HepG2 (cell line): ENCODE measurements around the gene GPAM. TPM values are rescaled to one million over a fixed set of nuclear protein-coding genes. Genes with fewer than 3 reads are reported as not detected.
A peak's percentile ranks its signal among the peaks of the same experiment; 100 is the strongest.

Experiments used
- ATAC-seq: fragments of 200-7000 bp; cut with Tn5 transposase; 3 replicates; pipeline ENCODE4 v1.9.1; 2020; ENCODE audit warnings: mild to moderate bottlenecking, moderate library complexity
- BruUV-seq: library from RNA; stranded (reverse); fragments of 400-500 nt; replicated peaks from 2 replicates; lab custom pipeline; 2021; lab: Mats Ljungman, UMichigan
- CTCF ChIA-PET: fragments of 300-600 bp; formaldehyde crosslinking; extraction: SDS; loops from one replicate; lab custom pipeline; 2021; ENCODE audit warnings: low total read pairs, inconsistent platforms, low intra/inter-chr PET ratio; lab: Yijun Ruan, JAX
- POLR2A ChIA-PET: fragments of 350-600 bp; sonication (Branson Sonifier 250); formaldehyde crosslinking; loops from one replicate; lab custom pipeline; 2020; ENCODE audit warnings: antibody characterized with exemption, inconsistent platforms; lab: Yijun Ruan, JAX
- DNase-seq: peaks from one replicate; pipeline ENCODE4 v3.0.0-alpha.2; 2015; ENCODE audit warnings: low spot score
- FAIRE-seq: peaks from 3 replicates; lab custom pipeline; 2011; peaks lifted over from hg19 to GRCh38; lab: Jason Lieb, UNC
- H2AFZ ChIP-seq: one replicate; pipeline ENCODE4 v1.6.1; 2011; ENCODE audit warnings: low read length, inconsistent platforms
- H3K27ac ChIP-seq: fragments of 300-600 bp; 3 replicates; pipeline ENCODE4 v1.8.0; 2011; ENCODE audit warnings: mixed run types, mild to moderate bottlenecking, mixed read lengths, low read length, inconsistent platforms; ENCODE audit not compliant: insufficient read depth; ENCODE audit errors: extremely low read length
- H3K27me3 ChIP-seq, 2 experiments: fragments of 200-600 bp in 1 of 2; 2 replicates in 1 of 2; 3 replicates in 1 of 2; pipeline versions ENCODE4 v1.6.0 to v1.8.0; 2011; ENCODE audit warnings: low read length in 2 of 2, mild to moderate bottlenecking in 2 of 2, moderate library complexity in 2 of 2, inconsistent platforms in 1 of 2; ENCODE audit not compliant: insufficient read depth in 2 of 2, control insufficient read depth in 1 of 2
- H3K36me3 ChIP-seq, 2 experiments: fragments of 200-600 bp in 1 of 2; replicated peaks in 1 of 2; 2 replicates in 1 of 2; 3 replicates in 1 of 2; pipeline versions ENCODE4 v1.5.1 to v1.8.0; 2011; ENCODE audit warnings: low read length in 2 of 2, inconsistent platforms in 1 of 2; ENCODE audit not compliant: insufficient read depth in 2 of 2, control insufficient read depth in 1 of 2
- H3K4me1 ChIP-seq: 2 replicates; pipeline ENCODE4 v1.5.1; 2012; ENCODE audit warnings: low read length, inconsistent platforms; ENCODE audit not compliant: insufficient read depth
- H3K4me2 ChIP-seq: 2 replicates; pipeline ENCODE4 v1.6.0; 2011; ENCODE audit warnings: low read depth, low read length, inconsistent platforms
- H3K4me3 ChIP-seq, 3 experiments: fragments of 200-600 bp in 1 of 3; sonication (generic), shearing (Covaris generic) in 1 of 3; replicated peaks in 1 of 3; 2 replicates each; pipeline ENCODE4 v1.5.1; 2011 to 2016; ENCODE audit warnings: low read length in 3 of 3, inconsistent platforms in 2 of 3, low read depth in 2 of 3, mild to moderate bottlenecking in 2 of 3, control low read depth in 1 of 3, mixed read lengths in 1 of 3; ENCODE audit not compliant: insufficient read depth in 1 of 3
- H3K79me2 ChIP-seq: one replicate; pipeline ENCODE4 v1.6.1; 2011; ENCODE audit warnings: low read length, inconsistent platforms; ENCODE audit not compliant: insufficient read depth
- H3K9ac ChIP-seq: 2 replicates; pipeline ENCODE4 v1.6.0; 2011; ENCODE audit warnings: mild to moderate bottlenecking, low read depth, low read length, inconsistent platforms; ENCODE audit not compliant: insufficient read depth
- H3K9me3 ChIP-seq: 2 replicates; pipeline ENCODE4 v1.5.1; 2012; ENCODE audit warnings: mild to moderate bottlenecking, low read length
- H4K20me1 ChIP-seq: 2 replicates; pipeline ENCODE4 v1.6.0; 2011; ENCODE audit warnings: inconsistent platforms, mild to moderate bottlenecking, low read length, moderate library complexity; ENCODE audit not compliant: insufficient read depth
- AHR ChIP-seq: IDR thresholded peaks from 2 replicates; pipeline ENCODE4 v1.6.1; 2018; ENCODE audit warnings: missing genetic modification reagents, missing compliant biosample characterization
- HOXD1 ChIP-seq: sonication (generic); formaldehyde crosslinking; IDR thresholded peaks from 2 replicates; pipeline ENCODE4 v1.5.0; 2020; ENCODE audit warnings: missing genetic modification reagents
- PLRG1 ChIP-seq: fragments of 450-650 bp; conservative IDR thresholded peaks from 2 replicates; pipeline ENCODE4 v1.6.1; 2016
- RBM22 ChIP-seq: fragments of 200-400 bp; formaldehyde crosslinking; optimal IDR thresholded peaks from 2 replicates; pipeline ENCODE3; 2017; ENCODE audit warnings: mild to moderate bottlenecking, low read length, moderate library complexity
- ZKSCAN5 ChIP-seq: sonication (generic); formaldehyde crosslinking; IDR thresholded peaks from 2 replicates; pipeline ENCODE4 v1.5.1; 2020; ENCODE audit warnings: mild to moderate bottlenecking, missing genetic modification reagents
- ZNF629 ChIP-seq: sonication (generic); formaldehyde crosslinking; conservative IDR thresholded peaks from 2 replicates; pipeline ENCODE4 v1.5.0; 2020; ENCODE audit warnings: missing genetic modification reagents
- ZNF839 ChIP-seq: sonication (generic); formaldehyde crosslinking; IDR thresholded peaks from 2 replicates; pipeline ENCODE4 v1.4.0; 2020; ENCODE audit warnings: missing genetic modification reagents, mild to moderate bottlenecking, borderline replicate concordance
- WGBS: methylation state at CpG from one replicate; pipeline ENCODE4 v1.1.6; 2017; ENCODE audit warnings: low lambda C conversion rate; 5-methylcytosine and 5-hydroxymethylcytosine counted together
- in situ Hi-C: cut with HindIII; loops from 2 replicates; pipeline ENCODE4 v1.10.0; 2017; ENCODE audit warnings: low pct_unique_long_range_greater_than_20kb; ENCODE audit not compliant: extremely low pct_ligation_motif_present
- intact Hi-C: fragments of 100-400 bp; cut with micrococcal nuclease; formaldehyde crosslinking; loops from one replicate; pipeline ENCODE4 v1.10.0; 2022; ENCODE audit not compliant: unreplicated experiment
- polyA plus RNA-seq, 8 experiments: library from polyadenylated mRNA; depleted of rRNA in 3 of 8; stranded (reverse) in 7 of 8; unstranded in 1 of 8; fragments of >200 nt; fragmentation: Illumina TruSeq in 4 of 8; extraction: Trizol in 4 of 8; gene quantifications; 2 replicates each; pipeline versions ENCODE4 v1.2.1 to v1.2.3, GENCODE V29; 2011 to 2016; ENCODE audit warnings: low read depth in 4 of 8, missing spikeins in 1 of 8, mixed read lengths in 1 of 8; ENCODE audit not compliant: insufficient read depth in 1 of 8
- total RNA-seq, 5 experiments: library from RNA; depleted of rRNA; stranded (reverse); fragments of >200 nt; fragmentation: Illumina TruSeq; extraction: Trizol; gene quantifications; 2 replicates each; pipeline ENCODE4 v1.2.3, GENCODE V29; 2016; ENCODE audit warnings: low read depth in 1 of 5
- TF ChIP-seq, protein P1 (sequence below): sonication (generic); formaldehyde crosslinking; IDR thresholded peaks from 2 replicates; pipeline ENCODE4 v1.4.0; 2020; ENCODE audit warnings: missing genetic modification reagents, borderline replicate concordance
- TF ChIP-seq, protein P2 (sequence below): sonication (generic); formaldehyde crosslinking; IDR thresholded peaks from 2 replicates; pipeline ENCODE4 v1.5.0; 2020; ENCODE audit warnings: mild to moderate bottlenecking, missing genetic modification reagents

Gene GPAM
- total and polyA plus RNA-seq, 2 of the 13 experiments (the other 11 are each of a cell fraction or from before 2014, with no cell fraction given): 36.8 to 140 TPM

DNA sequence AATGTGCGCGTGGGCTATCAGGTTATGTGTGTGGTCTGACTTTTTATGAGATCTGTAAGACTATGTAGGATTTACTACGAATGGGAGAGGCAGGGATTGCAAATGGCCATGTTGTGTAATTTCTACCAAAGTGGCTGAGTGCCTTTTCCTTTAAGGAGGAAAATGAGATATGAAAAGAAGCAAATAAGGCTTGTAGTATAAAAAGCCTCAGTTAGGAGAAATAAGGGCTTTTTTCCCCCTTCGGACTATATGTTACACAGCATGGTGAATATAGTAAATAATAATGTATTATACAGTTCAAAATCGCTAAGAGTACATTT, 447 bp upstream of the GPAM start (continued):
- TF ChIP-seq, protein P1, sequence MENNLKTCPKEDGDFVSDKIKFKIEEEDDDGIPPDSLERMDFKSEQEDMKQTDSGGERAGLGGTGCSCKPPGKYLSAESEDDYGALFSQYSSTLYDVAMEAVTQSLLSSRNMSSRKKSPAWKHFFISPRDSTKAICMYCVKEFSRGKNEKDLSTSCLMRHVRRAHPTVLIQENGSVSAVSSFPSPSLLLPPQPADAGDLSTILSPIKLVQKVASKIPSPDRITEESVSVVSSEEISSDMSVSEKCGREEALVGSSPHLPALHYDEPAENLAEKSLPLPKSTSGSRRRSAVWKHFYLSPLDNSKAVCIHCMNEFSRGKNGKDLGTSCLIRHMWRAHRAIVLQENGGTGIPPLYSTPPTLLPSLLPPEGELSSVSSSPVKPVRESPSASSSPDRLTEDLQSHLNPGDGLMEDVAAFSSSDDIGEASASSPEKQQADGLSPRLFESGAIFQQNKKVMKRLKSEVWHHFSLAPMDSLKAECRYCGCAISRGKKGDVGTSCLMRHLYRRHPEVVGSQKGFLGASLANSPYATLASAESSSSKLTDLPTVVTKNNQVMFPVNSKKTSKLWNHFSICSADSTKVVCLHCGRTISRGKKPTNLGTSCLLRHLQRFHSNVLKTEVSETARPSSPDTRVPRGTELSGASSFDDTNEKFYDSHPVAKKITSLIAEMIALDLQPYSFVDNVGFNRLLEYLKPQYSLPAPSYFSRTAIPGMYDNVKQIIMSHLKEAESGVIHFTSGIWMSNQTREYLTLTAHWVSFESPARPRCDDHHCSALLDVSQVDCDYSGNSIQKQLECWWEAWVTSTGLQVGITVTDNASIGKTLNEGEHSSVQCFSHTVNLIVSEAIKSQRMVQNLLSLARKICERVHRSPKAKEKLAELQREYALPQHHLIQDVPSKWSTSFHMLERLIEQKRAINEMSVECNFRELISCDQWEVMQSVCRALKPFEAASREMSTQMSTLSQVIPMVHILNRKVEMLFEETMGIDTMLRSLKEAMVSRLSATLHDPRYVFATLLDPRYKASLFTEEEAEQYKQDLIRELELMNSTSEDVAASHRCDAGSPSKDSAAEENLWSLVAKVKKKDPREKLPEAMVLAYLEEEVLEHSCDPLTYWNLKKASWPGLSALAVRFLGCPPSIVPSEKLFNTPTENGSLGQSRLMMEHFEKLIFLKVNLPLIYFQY (CRISPR knock-in tag): no peak
- TF ChIP-seq PLRG1 (no peak), HOXD1 (CRISPR knock-in tag) (no peak), ZNF839 (CRISPR knock-in tag) (no peak), ZKSCAN5 (CRISPR knock-in tag) (no peak)
- TF ChIP-seq, all 625 proteins: peak for 0

DNA sequence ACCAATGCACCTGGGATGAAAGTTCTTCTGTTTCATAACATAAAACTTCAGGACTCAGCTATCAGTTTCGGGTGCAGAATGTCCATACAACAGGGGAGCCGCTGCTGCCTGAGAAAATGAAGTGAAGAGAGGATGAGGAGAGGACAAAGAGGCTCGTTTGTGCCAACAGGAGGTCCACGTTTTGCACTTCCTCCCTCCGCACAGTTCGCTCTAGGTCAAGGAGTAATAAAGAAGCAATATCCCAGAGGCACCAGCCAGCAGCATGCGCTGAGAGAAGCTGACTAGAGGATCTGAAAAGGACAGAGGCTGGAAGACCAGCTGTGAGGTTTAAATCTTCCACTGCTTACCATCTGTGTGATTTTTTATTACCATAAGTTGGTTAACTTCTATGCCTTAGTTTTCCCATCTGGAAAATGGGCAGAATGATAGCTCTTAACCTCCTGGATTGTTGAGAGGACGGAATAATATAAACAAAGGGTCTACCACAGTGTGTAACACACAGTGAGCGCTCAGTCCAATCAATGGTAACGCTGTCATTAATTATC, 709 bp downstream of the GPAM start:
- intact Hi-C loops: no loop called here
- DNase-seq (no peak), FAIRE-seq (no peak)
- WGBS: 93% methylated on average over 10 of the region's 10 CpGs
- Histone ChIP-seq H3K4me3 (no peak overlapping the region), H3K27ac (no peak overlapping the region), H3K36me3 (peaks cover 13 to 78% of the 10 kb centered on the region in 2 experiments), H2AFZ (no peak overlapping the region), H3K9me3 (peaks cover 11% of the 10 kb centered on the region), H4K20me1 (no peaks in the 10 kb centered on the region), H3K79me2 (peaks cover 75% of the 10 kb centered on the region), H3K27me3 (no peaks in the 10 kb centered on the region)
- no TSS peak for BruUV-seq
- in situ Hi-C loops: no loop called here
- ChIA-PET POLR2A (no interaction called here), CTCF (no interaction called here)
- TF ChIP-seq AHR (CRISPR knock-in tag): no peak
- peak; percentile 80 for TF ChIP-seq RBM22
- TF ChIP-seq ZNF629: peak; percentile 95
- TF ChIP-seq, protein P2, sequence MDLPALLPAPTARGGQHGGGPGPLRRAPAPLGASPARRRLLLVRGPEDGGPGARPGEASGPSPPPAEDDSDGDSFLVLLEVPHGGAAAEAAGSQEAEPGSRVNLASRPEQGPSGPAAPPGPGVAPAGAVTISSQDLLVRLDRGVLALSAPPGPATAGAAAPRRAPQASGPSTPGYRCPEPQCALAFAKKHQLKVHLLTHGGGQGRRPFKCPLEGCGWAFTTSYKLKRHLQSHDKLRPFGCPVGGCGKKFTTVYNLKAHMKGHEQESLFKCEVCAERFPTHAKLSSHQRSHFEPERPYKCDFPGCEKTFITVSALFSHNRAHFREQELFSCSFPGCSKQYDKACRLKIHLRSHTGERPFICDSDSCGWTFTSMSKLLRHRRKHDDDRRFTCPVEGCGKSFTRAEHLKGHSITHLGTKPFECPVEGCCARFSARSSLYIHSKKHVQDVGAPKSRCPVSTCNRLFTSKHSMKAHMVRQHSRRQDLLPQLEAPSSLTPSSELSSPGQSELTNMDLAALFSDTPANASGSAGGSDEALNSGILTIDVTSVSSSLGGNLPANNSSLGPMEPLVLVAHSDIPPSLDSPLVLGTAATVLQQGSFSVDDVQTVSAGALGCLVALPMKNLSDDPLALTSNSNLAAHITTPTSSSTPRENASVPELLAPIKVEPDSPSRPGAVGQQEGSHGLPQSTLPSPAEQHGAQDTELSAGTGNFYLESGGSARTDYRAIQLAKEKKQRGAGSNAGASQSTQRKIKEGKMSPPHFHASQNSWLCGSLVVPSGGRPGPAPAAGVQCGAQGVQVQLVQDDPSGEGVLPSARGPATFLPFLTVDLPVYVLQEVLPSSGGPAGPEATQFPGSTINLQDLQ (CRISPR knock-in tag): no peak
- TF ChIP-seq, all 625 proteins: peak for 2
- H3K4me2 ChIP-seq: no peak overlapping the region
- no peak overlapping the region for H3K9ac ChIP-seq
- ATAC-seq: peak; percentile 17
- peaks cover 56% of the 10 kb centered on the region for H3K4me1 ChIP-seq
